NCI-H187 treated with DMSO at 0.1 percent for 48 hours (cell line): ENCODE data around the gene BRWD1.
"Not testable (repeated sequence)": the region's sequence is repeated elsewhere in the genome, so short reads cannot be mapped to it uniquely, and the experiment has no call there.

Source experiments
- DNase-seq: peaks from one replicate; lab custom pipeline; 2025; lab: John Stamatoyannopoulos, UW

BRWD1 gene

GRCh38 chr21:39173716-39174680 lies 139.4 kb downstream of the BRWD1 start:
- DNase-seq: no peak

GRCh38 chr21:39169906-39170305 lies 143.5 kb downstream of the BRWD1 start:
- DNase-seq: no peak

GRCh38 chr21:39168800-39169199 lies 144.6 kb downstream of the BRWD1 start:
- no peak for DNase-seq

DNA sequence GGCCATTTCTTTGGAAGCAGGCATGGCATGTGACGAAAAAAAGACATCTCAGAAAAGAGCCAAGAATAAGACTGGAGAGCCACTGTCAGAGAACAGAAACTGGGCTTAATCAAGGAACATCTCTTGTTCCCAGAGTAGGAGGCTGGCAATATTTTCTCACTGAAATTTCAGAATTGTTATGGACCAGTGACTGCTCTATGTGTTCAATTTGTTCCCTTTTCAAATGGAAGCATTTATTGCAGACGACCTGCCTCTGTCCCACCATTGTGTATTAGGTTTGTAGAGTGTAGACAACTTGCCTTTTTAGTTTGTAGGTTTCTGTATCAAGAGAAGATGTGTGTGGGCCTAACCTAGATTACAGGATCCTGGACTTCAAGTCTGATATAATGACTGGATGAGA lies 148.9 kb downstream of the BRWD1 start:
- DNase-seq: no peak

DNA sequence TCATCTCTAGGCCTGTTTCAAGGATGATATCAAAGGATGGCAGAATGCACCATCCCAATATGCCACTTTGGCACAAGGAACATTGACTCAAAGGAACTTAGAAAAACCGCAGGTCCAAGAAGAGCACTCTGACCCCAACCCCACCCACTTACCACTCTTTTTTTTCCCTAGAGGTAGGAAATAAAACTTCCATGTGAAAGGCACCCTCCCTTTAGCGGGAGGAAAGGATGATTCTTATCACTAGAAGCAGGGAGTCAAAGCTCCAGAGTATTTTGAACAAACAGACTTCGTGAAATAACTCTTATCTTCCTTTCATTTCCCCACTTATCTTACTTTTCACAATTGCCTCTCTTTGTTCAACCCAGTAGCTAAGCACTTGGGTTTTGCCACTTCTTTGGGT lies 152.4 kb downstream of the BRWD1 start:
- DNase-seq: no peak

GRCh38 chr21:39159342-39160063 lies 153.9 kb downstream of the BRWD1 start:
- DNase-seq: no peak

GRCh38 chr21:39157241-39157640 lies 156.2 kb downstream of the BRWD1 start:
- not testable (repeated sequence) for DNase-seq

DNA sequence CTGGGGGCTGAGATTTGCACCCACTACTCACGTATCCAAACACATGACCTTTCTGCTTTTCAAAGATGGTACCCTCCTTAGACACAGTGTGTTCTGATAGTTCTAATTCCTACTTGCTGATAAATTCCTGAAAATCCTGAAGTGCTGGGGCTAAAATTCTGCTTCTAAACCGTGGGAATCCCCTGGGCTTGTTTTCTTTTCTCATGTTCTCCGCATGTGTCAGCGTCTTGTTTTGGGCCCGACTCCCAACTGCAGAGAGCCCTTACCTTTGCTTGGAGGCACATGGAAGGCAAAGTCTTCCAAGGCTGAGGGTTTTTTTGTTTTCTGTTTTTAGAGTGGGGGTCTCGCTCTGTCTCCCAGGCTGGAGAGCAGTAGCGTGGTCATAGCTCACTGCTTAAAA lies 157.4 kb downstream of the BRWD1 start:
- DNase-seq: no peak

DNA sequence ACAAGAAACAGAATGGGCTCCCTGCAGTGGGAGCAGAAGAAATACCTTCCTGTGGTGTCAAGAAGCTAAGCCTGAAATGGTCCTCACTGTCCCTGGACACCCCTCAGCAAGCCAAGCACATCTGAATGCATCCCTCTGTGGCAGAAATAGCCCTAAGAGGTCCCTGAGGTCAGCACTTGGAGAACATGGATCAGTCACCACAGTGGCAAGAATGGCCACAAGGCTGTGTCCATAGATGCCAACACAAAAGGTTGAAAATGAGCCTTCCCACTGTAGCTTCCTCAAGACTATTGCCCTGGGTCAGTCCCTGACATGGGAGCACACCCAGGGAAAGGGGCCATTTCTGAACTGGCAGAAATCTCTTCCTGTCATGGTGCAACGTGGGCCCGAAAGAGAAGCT lies 157.9 kb downstream of the BRWD1 start:
- DNase-seq: no peak

DNA sequence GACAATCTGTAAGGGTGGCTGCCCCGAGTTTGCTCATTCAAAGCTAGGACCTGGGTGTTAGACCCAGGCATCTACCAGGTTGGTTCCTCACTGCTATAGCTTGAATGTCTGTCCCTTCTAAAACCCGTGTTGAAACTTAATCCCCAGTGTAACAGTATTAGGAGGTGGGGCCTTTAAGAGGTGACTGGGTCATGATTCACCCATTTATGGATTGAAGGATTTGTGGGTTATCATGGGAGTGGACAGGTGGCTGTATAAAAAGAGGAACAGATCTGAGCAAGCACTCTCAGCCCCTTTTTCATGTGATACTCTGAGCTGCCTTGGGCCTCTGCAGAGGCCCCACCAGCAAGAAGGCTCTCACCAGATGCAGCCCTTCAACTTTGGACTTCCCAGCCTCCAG lies 159.6 kb downstream of the BRWD1 start:
- no peak for DNase-seq

DNA sequence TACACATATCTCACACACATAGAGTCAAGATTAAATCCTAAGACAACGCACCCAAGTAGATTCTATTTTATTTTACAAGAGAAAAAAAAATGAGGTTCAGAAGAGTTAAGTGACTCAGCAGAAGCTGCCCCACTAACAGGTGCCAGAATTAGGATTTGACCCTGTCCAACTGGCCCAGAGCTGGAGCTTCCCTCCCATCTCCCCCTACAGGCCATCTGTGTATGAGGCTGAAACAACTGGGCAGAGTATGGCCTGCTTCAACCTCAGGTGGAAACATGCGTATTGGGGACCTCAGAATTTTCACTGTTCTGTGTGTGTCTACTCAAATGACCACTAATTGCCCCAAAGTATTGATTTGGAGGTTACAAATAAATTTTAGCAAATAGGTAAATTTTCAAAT lies 160.1 kb downstream of the BRWD1 start:
- no peak for DNase-seq

GRCh38 chr21:39152271-39152670 lies 161.2 kb downstream of the BRWD1 start:
- no peak for DNase-seq

- no peak for DNase-seq
Observed at GRCh38 chr21:39150877-39151276, 162.6 kb downstream of the BRWD1 start.

GRCh38 chr21:39150316-39150715 lies 163.1 kb downstream of the BRWD1 start:
- no peak for DNase-seq

DNA sequence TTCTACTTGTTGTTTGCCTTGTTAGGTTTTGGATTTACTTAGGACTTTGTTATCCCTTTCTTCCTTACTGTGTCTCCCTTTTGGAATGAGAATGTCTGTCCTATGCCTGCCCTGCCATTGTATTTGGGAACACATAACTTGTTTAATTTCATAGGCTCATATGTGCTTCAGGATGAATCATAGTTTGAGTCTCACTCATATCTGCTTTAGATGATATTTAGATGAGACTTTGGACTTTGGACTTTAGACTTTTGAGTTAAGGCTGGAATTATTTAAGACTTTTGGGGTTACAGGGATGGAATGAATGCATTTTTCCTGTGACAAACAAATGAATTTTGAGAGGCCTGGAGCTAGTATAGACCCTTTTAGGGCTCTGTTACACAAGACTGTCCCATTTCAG lies 163.6 kb downstream of the BRWD1 start:
- DNase-seq: no peak

GRCh38 chr21:39148975-39149374 lies 164.5 kb downstream of the BRWD1 start:
- DNase-seq: no peak

GRCh38 chr21:39144191-39144590 lies 169.2 kb downstream of the BRWD1 start:
- no peak for DNase-seq

GRCh38 chr21:39142972-39143371 lies 170.5 kb downstream of the BRWD1 start:
- no peak for DNase-seq

DNA sequence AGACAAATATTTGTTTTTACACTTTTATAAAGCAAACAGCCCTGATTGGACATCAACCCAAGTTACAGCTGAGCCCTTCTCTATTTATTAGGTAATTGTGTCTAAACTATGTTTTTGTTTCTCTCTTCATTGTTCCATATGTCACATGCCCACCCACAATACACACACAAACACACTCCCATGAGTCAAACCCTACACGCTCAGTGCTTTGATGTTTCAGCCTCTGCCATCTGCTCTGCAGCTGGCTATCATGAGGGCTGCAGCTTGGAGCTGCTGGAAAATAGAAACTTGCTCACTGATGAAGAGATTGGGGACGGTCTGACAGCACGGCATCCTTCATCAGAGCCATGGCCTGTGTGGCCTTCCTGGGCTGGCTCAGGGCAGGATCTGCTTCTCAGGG lies 171.9 kb downstream of the BRWD1 start:
- no peak for DNase-seq

GRCh38 chr21:39137248-39138178 lies 175.9 kb downstream of the BRWD1 start:
- DNase-seq: no peak

DNA sequence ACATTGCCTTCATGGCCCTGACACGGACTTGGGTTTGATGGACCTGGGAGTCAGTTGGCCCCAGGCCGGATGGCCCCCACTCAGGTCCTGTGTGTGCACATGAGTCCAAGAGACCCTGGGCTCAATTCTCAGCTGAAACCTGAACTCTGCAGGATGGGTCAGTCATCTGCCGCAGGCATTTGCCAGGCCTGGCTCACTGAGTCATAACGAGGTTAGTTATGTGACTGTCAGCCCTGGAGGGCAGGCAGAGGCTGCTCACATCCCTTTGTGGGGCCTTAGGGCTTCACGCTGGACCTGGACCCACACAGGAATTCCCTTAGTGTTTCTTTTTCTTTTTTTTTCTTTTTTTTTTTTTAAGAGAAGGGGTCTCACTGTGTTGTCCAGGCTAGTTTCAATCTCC lies 176.7 kb downstream of the BRWD1 start:
- no peak for DNase-seq

DNA sequence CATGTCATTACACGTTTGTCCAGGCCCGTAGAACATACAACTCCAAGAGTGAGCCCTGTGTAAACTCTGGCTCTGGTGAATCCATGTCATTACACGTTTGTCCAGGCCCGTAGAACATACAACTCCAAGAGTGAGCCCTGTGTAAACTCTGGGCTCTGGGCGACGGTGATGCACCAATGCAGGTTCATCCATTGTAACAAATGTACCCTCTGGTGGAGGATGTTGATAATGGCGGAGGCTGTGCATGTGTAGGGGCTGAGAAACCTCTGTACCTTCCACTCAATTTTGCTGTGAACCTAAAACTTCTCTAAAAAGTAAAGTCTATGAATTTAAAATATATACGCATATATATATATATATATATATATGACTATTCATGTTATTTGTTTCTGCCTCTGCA lies 177.3 kb downstream of the BRWD1 start:
- DNase-seq: not testable (repeated sequence)
